Inflammatory macrophage treated with lipopolysaccharide for 1 hour (primary cell): ENCODE results near the gene ACSS1.
A peak's percentile ranks its signal among the peaks of the same experiment; 100 is the strongest.

Experiments used
- DNase-seq, 2 donors: peaks; one replicate each; pipeline ENCODE4 v3.0.0-alpha.2; 2020 to 2022

ACSS1 gene

GRCh38 chr20:25058051-25058846, at the start of gene ACSS1:
TSS of gene ACSS1 (minus strand) at chr20:25058139. CDS start at chr20:25058102, 37 bp downstream.
- DNase-seq, result no peak

- no peak for DNase-seq
Measured at GRCh38 chr20:25103526-25103925, 45.6 kb upstream of the ACSS1 start.

GRCh38 chr20:25100914-25101313, 43.0 kb upstream of the ACSS1 start:
- DNase-seq, result no peak

- DNase-seq, result no peak
Measured at GRCh38 chr20:25099601-25100140, 41.7 kb upstream of the ACSS1 start.

GRCh38 chr20:25097498-25097897, 39.6 kb upstream of the ACSS1 start:
- no peak for DNase-seq

GRCh38 chr20:25090492-25091429, 32.8 kb upstream of the ACSS1 start:
- DNase-seq, result peak in 1 of 2 donors; percentile 25

GRCh38 chr20:25089662-25090061, 31.7 kb upstream of the ACSS1 start:
- no peak for DNase-seq

- DNase-seq, result no peak
Measured at GRCh38 chr20:25089096-25089495, 31.2 kb upstream of the ACSS1 start.

GRCh38 chr20:25088267-25088666, 30.3 kb upstream of the ACSS1 start:
- no peak for DNase-seq

GRCh38 chr20:25087186-25087929, 29.4 kb upstream of the ACSS1 start:
- no peak for DNase-seq

GRCh38 chr20:25085756-25086495, 28.0 kb upstream of the ACSS1 start:
- DNase-seq, result no peak

- DNase-seq, result peak; percentile 8 to 25
Measured at GRCh38 chr20:25084626-25085187, 26.8 kb upstream of the ACSS1 start.

- no peak for DNase-seq
Measured at GRCh38 chr20:25083773-25084625, 26.1 kb upstream of the ACSS1 start.

GRCh38 chr20:25083141-25083772, 25.3 kb upstream of the ACSS1 start:
- DNase-seq, result no peak

- no peak for DNase-seq
Measured at GRCh38 chr20:25082498-25082873, 24.5 kb upstream of the ACSS1 start.

GRCh38 chr20:25081730-25082497, 24.0 kb upstream of the ACSS1 start, which contains the start of gene VSX1:
TSS of gene VSX1 (minus strand) at chr20:25082141. CDS start at chr20:25082096, 45 bp downstream.
- DNase-seq, result no peak

- no peak for DNase-seq
Measured at GRCh38 chr20:25081065-25081729, 23.3 kb upstream of the ACSS1 start.

- no peak for DNase-seq
Measured at GRCh38 chr20:25079171-25079570, 21.2 kb upstream of the ACSS1 start.

GRCh38 chr20:25078662-25079061, 20.7 kb upstream of the ACSS1 start:
- DNase-seq, result no peak
